D341Med (cell line): Measurements from ENCODE around the gene GTF2F1.
"Not testable (repeated sequence)": the region's sequence is repeated elsewhere in the genome, so short reads cannot be mapped to it uniquely, and the experiment has no call there.

ENCODE experiments used
- DNase-seq: peaks from one replicate; pipeline ENCODE4 v3.0.0; 2012; ENCODE audit warnings: low spot score

GTF2F1 gene

DNA sequence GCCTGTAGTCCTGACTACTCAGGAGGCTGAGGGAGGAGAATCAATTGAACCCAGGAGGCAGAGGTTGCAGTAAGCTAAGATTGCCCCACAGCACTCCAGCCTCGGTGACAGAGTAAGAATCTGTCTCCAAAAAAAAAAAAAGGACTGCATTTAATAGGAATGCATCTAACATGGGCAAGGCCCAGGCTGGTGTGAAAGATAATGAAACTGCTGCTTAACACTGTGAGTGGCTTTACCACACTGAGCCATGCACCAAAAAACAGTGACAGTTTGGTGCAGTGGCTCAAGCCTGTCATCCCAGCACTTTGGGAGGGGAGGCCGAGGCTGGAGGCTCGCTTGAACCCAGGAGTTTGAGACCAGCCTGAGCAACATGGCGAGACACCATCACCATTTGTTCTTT is 8.6 kb downstream of the GTF2F1 start:
- no peak for DNase-seq

DNA sequence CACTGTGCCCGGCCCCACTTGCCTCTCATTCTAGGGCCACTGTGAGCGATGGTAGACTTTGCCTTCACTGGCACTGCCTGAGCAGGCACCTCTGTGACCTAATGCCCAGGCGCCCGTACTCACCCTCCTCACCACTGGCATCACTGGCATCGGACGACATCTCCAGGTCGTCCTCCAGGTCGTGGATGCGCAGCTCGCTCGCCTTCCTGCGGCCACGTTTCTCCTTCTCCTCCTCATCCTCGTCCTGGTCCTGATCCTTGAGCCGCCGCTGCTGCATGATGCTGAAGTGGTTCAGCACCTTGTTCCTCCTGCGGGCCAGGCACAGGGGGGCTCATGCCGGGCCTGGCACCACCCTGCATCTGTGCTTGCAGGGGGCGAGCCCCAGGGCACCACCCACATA is 9.8 kb downstream of the GTF2F1 start:
- DNase-seq: peak; percentile 16

DNA sequence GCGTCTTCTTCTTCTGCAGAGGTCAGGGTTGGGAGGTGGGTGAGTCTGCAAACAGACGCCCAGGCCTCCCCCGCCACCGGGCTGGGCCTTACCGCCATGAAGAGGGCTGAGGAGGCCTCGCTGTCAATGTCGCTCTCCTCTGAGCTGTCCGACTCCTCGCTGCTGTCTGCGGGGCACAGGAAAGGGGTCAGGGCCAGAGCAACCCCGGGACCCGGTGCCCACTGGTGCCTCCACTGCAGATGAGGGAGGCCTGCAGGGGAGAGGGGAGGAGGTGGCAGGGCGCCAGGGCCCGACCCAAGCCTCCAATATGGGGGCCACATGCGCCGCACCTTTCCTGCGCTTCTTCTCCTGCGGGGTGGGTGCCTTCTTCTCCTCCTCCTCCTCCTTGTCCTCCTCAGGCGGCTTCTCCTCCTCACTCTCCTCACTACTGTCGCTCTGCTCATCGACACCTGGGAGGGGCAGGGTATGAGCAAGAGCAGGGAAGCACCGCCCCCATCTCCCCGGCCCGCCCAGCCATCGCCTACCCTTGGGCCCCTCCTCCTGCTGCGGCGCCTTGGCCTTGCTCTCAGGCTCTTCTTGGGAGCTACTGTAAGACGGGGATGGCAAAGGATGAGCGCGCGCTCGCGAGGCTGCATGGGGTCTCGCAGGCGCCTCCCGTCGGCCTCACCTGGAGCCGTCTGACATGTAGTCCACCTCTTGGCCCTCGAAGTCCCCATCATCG is 11.8 kb downstream of the GTF2F1 start:
- DNase-seq: no peak

DNA sequence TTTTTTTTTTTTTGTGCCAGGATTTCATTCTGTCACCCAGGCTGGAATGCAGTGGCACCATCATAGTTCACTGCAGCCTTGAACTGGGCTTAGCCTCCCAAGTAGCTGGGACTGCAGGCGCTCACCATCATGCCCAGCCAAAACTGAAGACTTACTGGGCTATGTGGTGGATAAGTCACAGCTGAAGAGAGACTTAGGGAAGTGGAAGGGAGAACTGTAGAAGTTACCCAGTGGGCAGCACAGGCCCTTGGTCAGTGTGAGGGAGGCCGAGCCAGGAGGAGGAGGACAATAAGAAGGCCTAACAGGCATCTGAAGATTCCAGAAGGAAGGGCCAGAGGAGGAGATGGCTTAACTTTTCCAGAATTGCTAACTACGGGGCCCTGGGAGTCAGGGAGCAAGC is 13.2 kb downstream of the GTF2F1 start:
- no peak for DNase-seq

DNA sequence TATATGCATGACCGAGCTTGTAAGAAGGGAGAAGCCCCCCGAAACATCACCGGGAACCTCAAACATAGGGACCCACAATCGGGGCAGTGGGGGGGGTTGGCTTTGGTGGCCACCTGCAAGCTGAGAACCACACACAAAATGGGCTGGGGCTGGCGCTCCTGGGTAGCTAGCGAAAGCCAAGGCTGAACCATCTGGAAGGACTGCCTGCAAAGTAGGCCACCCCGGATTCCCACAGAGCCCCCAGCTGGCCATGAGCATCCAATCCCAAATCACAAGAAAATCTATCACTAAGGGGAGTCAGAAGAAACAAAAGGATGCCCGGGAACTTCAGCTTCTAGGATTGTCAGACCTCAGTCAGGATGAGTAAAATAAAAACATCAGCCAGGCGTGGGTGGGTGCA is 14.5 kb downstream of the GTF2F1 start:
- peak; percentile 22 for DNase-seq

DNA sequence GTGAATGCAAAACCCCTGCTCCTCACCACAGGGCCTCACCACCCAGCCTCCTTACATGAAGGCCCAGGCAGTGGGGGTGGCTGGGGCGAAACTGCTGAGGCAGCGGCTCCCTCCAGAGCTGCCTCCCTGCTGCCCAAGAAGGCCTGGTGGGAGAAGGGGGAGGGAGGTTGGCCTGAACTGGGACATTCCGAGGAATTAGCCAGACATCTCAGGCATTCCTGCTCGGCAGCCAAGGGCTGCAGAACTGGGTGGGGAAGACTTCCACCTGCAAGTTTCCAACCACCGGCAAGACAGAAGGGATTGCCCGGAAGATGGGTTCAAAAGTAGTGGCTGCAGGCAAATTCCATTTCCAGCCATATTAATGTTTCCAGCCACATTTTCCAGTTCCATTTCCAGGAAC is 14.9 kb downstream of the GTF2F1 start:
- no peak for DNase-seq

DNA sequence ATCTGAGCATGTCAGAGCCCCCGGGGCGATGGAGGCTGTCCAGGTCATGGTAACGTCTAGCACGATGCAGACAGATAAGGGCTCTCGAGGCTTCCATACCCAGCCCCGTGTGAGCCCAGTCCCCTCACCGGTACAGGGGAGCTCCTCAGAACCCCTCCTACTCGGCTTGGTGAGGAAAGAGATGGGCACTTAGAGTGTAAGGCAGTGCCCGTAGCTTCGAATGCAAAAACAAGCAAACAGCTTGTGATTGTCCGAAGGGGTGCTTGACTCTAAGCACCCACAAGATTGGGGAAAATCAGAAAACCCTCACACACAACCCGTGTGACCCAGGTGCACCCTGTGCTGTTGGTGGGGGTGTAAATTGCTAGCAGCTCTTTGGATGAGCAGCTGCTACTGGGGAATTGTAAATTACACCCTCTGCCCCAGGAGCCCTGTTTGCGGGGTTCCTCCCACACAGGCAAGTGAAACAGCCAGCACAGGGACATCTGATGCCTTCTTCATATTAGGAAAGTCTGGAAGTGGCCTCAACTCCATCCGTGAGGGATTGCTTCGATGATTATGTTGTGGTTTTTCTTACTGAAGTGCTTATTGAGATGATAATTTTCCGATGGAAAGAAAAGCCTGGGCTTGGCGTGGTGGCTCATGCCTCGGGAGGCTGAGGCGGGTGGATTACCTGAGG is 16.3 kb downstream of the GTF2F1 start:
- no peak for DNase-seq

DNA sequence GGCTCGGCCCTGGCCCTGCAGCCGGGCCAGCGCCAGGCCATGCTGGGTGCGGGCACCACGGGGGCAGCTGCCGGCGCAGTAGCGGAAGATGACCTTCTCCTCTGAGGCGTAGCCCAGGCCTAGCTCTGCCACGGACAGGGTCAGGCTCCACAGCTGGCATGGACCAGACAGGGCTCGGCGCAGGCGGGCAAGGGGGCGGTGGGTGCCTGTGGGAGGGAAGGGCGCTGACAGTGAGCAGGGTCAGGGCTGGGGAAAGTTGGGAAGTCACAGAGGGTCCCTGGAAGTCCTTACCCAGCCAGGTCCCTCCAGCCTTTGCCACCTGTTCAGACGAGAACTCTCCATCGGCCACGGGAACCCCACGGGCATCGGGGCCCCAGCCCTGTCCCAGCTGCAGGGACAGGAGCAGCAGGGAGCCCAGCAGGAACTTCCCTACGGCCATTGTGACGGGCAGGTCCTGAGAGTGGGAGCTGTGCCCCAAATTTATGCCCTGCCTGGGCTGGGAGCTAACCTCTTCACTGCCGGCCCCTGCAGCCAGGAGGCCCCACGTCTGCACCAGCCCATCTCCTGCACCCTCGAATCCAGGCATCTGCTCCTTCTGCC is 17.5 kb downstream of the GTF2F1 start, which contains the start of gene PSPN:
TSS of gene PSPN (minus strand) at position 523 of the 600 bp plus-strand sequence. CDS start at position 439, 84 bp downstream.
- DNase-seq: no peak

DNA sequence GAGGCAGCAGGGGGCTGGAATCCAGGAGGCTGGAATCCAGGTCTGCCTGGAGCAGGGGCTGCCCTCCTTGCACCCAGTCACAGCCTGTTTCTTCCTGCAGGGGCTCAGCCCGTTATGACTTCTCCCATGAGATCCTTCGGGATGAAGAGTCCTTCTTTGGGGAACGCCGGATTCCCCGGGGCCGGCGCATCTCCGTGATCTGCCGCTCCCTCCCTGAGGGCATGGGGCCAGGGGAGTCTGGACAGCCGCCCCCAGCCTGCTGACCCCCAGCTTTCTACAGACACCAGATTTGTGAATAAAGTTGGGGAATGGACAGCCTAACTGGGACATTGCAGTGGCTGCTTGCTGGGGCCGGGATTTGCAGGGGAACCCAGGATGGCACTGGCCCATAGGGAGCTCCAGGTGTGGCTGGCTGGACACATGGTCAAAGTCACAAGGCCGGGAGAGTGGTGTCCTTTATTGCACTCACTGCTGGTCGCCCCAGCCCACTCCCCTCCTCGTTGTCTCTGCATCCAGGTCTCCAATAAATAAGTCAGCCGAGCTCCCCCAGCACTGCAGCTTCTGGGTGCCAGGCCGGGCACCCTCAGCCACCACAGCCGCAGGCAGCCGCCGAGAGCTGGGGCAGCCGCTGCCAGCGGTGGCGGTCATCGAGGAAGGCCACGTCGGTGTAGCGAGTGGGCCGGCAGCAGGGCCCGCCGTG is 18.1 kb downstream of the GTF2F1 start:
- no peak for DNase-seq

DNA sequence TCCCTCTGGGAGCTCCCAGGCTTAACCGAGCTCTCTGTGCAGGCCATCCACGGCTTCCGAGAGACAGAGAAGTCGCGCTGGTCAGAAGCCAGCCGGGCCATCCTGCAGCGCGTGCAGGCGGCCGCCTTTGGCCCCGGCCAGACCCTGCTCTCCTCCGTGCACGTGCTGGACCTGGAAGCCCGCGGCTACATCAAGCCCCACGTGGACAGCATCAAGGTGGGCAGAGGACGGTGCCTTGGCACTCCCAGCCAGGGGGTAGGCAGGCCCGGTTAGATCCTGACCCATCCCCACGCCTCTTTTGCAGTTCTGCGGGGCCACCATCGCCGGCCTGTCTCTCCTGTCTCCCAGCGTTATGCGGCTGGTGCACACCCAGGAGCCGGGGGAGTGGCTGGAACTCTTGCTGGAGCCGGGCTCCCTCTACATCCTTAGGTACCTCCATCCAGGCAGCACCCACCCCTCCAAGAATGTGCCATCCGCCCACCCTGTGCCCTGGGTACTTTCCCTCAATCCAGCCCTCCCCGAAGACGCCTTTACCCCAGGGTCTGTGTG is 18.7 kb downstream of the GTF2F1 start:
- no peak for DNase-seq

DNA sequence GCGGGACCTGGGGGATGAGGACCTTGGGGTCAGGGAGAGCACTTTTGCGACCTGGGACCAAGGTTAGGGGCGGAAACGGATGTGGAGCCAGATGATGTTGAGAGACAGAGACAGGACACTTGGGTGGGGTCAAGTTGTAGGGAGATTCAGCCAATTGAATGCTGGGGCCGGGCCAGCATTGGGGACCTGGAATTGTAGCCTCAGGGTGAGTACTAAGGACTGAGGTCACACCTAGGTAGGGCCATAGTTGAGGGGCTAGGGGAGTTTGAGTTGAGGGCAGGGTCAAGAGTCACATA is 19.2 kb downstream of the GTF2F1 start:
- no peak for DNase-seq

DNA sequence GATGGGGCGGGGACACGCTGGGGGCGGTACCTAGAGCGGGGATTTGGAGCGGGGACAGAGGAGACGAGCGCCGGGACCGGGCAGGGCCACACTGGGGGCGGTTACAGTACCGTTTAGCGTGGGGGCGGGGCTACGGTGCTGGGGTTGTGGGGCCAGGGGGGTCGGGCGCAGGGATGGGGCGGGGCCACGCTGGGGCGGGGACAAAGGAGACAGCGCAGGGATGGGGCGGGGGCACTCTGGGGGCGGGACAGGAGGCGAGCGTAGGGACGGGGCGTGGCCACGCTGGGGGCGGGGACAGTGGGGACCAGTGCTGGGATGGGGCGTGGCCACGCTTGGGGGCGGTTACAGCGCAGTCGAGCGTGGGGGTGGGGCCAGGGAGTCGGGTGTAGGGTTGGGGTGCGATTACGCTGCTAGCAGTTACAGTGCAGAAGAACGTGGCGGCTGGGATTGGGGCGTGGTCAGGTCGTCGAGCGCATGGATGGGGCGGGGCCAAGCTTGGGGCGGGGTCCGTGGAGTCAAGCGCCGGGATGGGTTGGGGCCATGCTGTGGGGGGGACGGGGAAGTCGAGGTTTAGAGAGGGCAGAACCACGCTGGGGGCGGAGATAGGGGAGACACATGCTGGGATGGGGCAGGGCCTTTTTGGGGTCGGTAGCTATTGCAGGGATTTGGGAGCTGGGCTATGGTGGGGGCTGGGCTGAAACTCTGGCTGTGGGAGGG is 19.7 kb downstream of the GTF2F1 start:
- peak; percentile 96 for DNase-seq

DNA sequence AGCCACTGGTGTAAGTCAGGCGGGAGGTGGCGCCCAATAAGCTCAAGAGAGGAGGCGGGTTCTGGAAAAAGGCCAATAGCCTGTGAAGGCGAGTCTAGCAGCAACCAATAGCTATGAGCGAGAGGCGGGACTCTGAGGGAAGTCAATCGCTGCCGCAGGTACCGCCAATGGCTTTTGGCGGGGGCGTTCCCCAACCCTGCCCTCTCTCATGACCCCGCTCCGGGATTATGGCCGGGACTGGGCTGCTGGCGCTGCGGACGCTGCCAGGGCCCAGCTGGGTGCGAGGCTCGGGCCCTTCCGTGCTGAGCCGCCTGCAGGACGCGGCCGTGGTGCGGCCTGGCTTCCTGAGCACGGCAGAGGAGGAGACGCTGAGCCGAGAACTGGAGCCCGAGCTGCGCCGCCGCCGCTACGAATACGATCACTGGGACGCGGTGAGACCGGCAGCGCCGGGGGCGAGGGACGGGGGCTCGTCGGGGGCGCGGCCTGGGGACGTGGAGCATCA is 20.3 kb downstream of the GTF2F1 start, which contains the start of gene ALKBH7:
TSS of gene ALKBH7 (plus strand) at position 201 of the 502 bp plus-strand sequence. CDS start at position 228, 27 bp downstream.
- peak; percentile 92 for DNase-seq

DNA sequence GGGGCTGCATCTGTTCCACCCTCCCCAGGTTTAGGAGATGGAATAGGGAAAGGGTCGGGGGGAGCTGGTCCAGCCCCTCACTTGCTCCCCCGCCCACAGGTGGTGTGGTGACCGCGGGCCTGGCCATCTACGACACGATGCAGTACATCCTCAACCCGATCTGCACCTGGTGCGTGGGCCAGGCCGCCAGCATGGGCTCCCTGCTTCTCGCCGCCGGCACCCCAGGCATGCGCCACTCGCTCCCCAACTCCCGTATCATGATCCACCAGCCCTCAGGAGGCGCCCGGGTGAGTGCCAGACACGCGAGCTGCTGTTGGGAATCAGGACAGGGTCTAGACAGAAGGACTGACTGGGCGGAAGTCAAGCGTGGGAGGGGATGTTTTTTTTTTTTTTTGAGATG is 28.6 kb downstream of the GTF2F1 start:
- DNase-seq: no peak

DNA sequence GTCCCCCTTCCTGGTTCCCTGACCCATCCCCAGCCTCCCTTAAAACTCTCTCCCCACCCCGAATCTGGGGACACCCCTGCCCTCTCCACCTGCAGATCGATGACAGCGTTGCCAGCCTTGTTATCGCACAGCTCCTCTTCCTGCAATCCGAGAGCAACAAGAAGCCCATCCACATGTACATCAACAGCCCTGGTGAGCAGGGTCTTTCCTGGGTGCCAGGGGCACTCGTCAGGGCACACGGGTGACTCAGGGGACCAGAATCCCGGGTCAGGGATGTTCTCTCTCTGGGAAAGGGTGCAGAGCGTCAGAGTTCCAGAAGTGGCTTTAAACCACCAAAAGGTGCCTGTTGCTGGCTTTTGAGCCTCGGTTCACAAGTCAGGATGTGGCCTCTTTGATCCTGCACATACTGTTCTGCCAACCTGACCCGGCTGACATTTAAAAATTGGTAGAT is 30.6 kb downstream of the GTF2F1 start:
- no peak for DNase-seq

DNA sequence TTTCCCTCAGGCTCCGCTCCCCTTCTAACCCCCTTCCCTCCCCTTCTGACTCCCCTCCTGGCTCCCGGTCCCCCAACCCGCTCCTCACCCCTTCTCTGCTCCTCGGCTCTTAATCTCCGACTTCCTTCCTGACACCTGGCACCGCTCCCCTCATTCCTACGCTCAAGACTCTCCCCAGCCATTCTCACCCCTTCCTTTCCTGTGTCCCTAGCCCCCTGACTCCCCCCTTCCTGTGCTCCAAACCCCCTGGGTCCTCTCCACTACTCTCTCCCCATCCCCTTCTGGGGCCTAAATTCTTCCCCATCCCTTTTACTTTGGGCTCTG is 31.0 kb downstream of the GTF2F1 start:
- DNase-seq: no peak

DNA sequence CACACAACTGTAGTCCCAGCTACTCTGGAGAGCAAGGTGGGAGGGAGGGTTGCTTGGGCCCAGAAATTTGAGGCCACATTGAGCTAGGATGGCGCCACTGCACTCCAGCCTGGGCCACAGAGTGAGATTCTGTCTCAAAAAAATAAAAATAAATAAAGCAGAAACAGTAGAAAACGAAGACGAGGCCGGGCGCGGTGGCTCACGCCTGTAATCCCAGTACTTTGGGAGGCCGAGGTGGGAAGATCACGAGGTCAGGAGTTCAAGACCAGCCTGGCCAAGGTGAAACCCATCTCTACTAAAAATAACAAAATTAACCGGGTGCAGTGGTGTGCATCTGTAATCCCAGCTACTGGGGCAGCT is 32.1 kb downstream of the GTF2F1 start:
- not testable (repeated sequence) for DNase-seq

DNA sequence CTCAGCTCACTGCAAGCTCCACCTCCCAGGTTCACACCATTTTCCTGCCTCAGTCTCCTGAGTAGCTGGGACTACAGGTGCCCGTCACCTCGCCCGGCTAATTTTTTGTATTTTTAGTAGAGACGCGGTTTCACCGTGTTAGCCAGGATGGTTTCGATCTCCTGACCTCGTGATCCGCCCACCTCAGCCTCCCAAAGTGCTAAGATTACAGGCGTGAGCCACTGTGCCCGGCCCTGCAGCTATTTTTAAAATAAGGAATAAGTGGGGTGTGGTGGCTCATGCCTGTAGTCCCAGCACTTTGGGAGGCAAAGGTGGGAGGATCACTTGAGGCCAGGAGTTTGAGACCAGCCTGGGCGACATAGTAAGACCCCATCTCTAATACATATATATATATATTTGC is 32.5 kb downstream of the GTF2F1 start:
- not testable (repeated sequence) for DNase-seq

DNA sequence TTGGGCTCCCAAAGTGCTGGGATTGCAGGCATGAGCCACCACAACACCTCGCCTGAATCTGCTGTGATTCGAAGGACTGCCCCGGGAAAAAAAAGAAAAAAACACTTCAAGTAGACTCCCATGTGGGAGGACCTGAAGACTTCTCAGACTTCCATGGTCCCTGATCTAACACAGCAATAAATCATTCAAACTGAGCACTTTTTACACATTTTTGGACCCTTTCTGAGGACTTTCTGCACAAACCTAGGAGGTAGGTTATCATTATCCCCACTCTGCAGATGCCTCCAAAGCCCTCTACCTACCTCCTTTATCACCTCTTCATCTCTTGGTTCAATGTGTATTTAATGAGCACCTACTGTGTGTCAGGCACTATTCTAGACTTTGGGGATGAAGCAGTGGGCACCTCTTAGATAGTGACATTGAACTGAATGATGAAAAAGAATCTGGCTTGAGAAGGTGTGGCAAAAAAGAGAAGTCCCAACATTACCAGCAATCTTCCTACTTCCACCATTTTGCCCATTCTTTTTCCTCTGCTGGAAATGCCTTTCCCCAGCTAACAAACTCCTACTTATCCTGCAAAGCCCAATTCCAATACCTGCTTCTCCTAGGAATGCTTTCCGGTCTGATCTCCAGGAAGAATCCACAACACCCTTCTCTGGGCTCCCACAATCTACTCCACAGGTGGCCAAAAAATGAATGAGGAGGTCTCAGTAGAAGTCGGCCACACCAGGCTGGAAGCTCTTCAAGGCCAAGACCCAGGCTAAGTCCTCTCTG is 33.2 kb downstream of the GTF2F1 start:
- DNase-seq: no peak

DNA sequence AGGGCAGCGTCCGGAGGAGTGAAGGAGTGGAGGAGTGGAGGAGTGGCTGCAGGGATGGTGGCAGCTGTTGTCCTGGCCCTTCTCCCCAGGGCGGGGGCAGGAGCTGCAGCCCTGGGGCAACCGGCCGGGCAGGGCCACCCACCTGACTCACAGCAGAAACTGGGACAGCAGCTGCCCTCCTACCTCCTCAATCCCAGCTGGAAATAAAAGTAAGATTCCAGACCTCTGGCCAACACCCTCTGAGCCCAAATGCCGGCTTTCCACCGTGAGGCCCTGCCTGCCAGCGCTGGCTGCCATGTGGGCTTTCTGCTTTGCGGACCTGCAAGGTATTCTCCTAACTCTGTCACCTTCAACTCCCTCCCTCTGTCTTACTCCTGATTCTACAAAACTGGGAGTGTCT is 35.0 kb downstream of the GTF2F1 start:
- DNase-seq: no peak

DNA sequence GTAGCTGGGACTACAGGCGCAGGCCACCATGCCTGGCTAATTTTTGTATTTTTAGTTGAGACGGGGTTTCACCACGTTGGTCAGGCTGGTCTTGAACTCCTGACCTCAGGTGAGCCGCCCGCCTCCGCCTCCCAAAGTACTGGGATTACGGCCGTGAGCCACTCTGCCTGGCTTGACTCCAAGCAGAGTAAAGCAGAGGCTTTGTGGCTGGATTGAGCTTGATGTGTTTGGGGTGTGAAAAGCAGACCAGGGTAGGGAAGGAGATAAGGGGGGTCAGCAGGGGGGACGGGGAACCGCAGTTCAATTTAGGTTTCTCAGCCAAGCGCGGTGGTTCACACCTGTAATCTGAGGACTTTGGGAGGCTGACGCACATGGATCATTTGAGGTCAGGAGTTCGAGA is 35.8 kb downstream of the GTF2F1 start:
- no peak for DNase-seq
